Subcutaneous abdominal adipose tissue (tissue), 5 donors: Measurements from ENCODE around the gene TMEM253.

ENCODE experiments used
- H3K27ac ChIP-seq: one replicate; pipeline ENCODE4 v1.7.0; 2013; ENCODE audit warnings: low read depth, mild to moderate bottlenecking, inconsistent platforms, low read length, moderate library complexity
- H3K27me3 ChIP-seq, 5 donors: one replicate each; pipeline ENCODE4 v1.7.0; 2013; ENCODE audit warnings: low read length in 5 of 5, inconsistent platforms in 1 of 5; ENCODE audit not compliant: control insufficient read depth in 5 of 5, insufficient read depth in 4 of 5
- H3K36me3 ChIP-seq, 5 donors: one replicate each; pipeline ENCODE4 v1.7.0; 2013; ENCODE audit warnings: low read length in 5 of 5; ENCODE audit not compliant: control insufficient read depth in 5 of 5, insufficient read depth in 5 of 5
- H3K4me1 ChIP-seq, 5 donors: one replicate each; pipeline ENCODE4 v1.7.0; 2013; ENCODE audit warnings: low read length in 5 of 5, mild to moderate bottlenecking in 3 of 5, moderate library complexity in 1 of 5; ENCODE audit not compliant: control insufficient read depth in 5 of 5, insufficient read depth in 5 of 5
- H3K4me3 ChIP-seq, 5 donors: one replicate each; pipeline ENCODE4 v1.7.0; 2013; ENCODE audit warnings: low read length in 5 of 5, low read depth in 1 of 5
- H3K9ac ChIP-seq, 5 donors: one replicate each; pipeline ENCODE4 v1.7.0; 2013; ENCODE audit warnings: low read length in 5 of 5, mild to moderate bottlenecking in 4 of 5, moderate library complexity in 3 of 5
- H3K9me3 ChIP-seq, 5 donors: one replicate each; pipeline ENCODE4 v1.7.0; 2013; ENCODE audit warnings: low read length in 5 of 5; ENCODE audit not compliant: control insufficient read depth in 5 of 5
- donor health status: healthy.
- donor health status: healthy.
- donor health status: healthy.
- donor health status: healthy.
- donor health status: healthy.

The TMEM253 gene

DNA sequence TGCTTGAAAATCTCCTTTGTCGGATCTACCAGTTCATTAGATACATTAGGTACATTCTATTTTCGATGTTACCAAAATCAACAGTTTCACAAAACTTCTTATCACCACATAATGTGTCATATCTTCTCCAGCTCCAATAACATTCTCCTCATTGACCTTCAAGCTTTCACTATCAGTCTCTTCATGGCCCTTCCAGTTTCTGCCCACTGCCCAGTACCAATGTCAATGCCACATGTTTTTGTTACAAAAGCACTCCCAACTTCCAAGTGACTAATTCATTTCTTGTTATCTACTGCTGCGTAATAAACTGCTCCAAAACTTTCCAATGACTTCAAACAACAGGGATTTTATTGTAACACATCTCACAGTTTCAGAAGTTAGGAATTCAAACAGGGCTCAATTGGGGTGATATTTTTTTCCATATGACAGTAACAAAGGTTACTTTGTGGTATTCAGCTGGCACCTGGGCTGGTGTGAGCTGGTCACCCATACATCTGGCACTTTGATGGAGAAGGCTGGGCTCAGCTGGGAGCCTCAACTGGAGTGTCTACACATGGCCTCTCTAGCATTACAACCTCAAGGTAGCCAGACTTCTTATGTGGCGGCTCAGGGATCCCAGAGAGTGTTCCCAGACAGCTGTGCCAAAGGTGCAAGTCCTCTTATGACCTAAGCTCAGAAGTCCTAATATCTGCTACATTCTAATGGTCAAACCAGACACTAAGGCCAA is 48.9 kb downstream of the TMEM253 start:
- Histone ChIP-seq H3K4me3 (no peak overlapping the region), H3K9me3 (peaks cover 0 to 11% (median 5%) of the 10 kb centered on the region in 5 donors), H3K36me3 (no peaks in the 10 kb centered on the region), H3K9ac (no peak overlapping the region), H3K4me1 (no peaks in the 10 kb centered on the region), H3K27me3 (peaks cover 0 to 2% (median 0%) of the 10 kb centered on the region in 5 donors), H3K27ac (no peak overlapping the region)
